Adipose tissue (tissue), 3 donors: Measurements from ENCODE around the gene M1AP. TPM values are rescaled to one million over a fixed set of nuclear protein-coding genes. Genes with fewer than 3 reads are reported as not detected.
"Not testable (repeated sequence)": the region's sequence is repeated elsewhere in the genome, so short reads cannot be mapped to it uniquely, and the experiment has no call there.

Source experiments
- H3K27ac ChIP-seq: one replicate; pipeline ENCODE4 v1.5.1; 2013; ENCODE audit warnings: low read depth, low read length
- WGBS, 3 donors: extraction: QIAGEN DNeasy Blood & Tissue Kit; methylation state at CpG; one replicate each; pipeline ENCODE4 v1.1.7; 2013; 5-methylcytosine and 5-hydroxymethylcytosine counted together
- polyA plus RNA-seq, 3 donors: library from polyadenylated mRNA; stranded (reverse); fragments of 200-250 nt; gene quantifications; one replicate each; pipeline ENCODE4 v1.2.3, GENCODE V29; 2013
- donor health status: healthy with polysubstance abuse.
- donor health status: Bipolar disorder and iron deficiency.
- donor health status: healthy.

Gene M1AP
- polyA plus RNA-seq, 3 donors: 0.34 to 0.70 (median 0.48) TPM

DNA sequence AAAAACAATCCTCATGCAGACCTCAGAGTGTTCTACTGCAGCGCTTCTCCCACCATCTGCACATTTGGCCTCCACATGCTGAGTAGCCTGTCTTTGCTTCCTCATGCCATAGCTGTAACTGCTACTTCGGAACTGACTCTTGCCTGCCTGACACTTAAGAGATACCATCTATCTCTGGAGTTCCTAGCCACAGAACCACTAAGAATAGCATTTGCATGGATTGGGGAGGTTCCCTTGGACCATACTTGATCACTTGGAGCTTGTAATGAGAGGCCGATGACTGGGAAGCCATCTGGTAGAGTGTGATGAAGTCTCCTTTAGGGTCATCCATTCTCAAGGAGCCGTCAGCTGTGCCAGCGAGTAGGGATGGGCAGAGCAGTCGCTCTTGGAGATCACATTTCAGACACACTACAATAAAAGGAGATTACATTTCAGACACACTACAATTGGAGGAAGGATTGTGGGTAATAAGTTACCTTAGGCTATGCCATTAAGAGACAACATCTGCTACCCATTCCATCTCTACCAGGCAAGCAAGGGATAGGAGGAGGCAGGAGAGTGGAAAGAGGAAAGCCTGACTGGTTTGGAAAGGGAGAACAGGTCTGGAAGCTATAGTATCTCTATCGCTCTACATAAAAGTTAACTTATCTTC lies 71.8 kb downstream of the M1AP start:
- WGBS, 3 donors: 74 to 80% (median 78%) methylated on average over 7 of the region's 7 CpGs
- H3K27ac ChIP-seq: no peak overlapping the region

DNA sequence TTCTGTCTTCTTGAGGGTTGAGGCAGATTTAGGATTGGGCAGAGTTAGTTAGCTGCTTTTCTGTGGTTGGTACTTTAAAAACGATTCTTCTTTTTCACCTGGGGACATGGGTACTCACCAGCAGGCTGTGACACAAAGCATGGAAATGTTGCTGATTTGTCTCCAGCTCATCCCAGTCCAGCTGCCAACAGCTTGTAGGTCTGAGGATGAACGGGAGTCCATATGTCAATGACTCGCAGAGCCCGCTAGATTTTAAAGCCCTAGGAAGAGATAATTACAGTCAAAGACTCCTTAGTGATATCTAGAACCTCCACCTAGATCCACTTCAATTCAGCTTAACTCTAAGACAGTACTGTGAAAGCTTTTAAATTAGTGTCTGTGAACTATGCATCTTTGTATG lies 72.8 kb downstream of the M1AP start:
- no peak overlapping the region for H3K27ac ChIP-seq
- WGBS, 3 donors: 81 to 94% (median 92%) methylated on average over 4 of the region's 4 CpGs

GRCh38 chr2:74573747-74574562 lies 74.2 kb downstream of the M1AP start:
- no peak overlapping the region for H3K27ac ChIP-seq
- whole genome bisulfite sequencing, 3 donors: 26 to 60% (median 39%) methylated on average over 7 of the region's 7 CpGs

GRCh38 chr2:74572178-74572925 lies 75.8 kb downstream of the M1AP start:
- WGBS, 3 donors: 53 to 88% (median 82%) methylated on average over 3 of the region's 3 CpGs
- H3K27ac ChIP-seq: no peak overlapping the region

DNA sequence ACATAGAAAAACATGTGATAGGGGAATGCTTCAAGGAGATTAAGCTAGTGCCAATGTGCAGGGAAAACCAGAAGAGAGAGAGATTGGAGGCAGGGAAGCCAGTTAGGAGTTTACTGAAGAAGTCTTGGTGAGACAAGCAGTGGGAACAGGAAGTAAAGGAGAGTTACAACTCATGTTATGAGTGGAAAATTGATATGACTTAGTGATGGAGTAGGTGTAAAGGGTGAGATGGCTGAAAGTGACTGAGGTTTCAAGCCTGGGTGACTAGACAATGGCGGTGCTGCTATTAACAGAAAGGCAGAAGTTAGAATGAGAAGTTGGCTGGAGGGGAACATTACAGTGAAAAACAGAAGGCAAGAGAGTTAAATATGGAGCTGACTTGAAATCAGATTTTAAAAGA lies 77.1 kb downstream of the M1AP start:
- no peak overlapping the region for H3K27ac ChIP-seq
- 56 to 91% (median 73%) methylated on average over 1 of the region's 1 CpG for WGBS, 3 donors

DNA sequence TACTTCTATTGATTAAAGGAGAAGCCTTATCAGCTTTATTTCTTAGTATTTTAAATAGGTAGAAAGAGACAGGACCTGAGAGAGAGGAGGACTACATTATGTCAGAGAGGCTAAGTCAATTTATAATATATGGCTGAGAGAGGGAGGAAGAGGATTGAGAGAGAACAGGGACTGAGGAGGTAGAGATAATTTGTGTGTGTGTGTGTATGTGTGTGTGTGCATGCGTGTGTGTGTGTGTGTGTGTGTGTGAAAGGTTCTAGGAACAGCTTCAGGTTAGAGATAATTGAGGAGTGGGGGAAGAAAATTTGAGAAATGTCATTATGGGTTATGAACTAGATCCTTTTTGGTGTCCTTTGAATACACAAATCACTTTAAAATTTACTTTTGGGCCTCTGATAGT lies 78.4 kb downstream of the M1AP start:
- H3K27ac ChIP-seq: no peak overlapping the region
- 83 to 92% (median 91%) methylated on average over 1 of the region's 1 CpG for WGBS, 3 donors

DNA sequence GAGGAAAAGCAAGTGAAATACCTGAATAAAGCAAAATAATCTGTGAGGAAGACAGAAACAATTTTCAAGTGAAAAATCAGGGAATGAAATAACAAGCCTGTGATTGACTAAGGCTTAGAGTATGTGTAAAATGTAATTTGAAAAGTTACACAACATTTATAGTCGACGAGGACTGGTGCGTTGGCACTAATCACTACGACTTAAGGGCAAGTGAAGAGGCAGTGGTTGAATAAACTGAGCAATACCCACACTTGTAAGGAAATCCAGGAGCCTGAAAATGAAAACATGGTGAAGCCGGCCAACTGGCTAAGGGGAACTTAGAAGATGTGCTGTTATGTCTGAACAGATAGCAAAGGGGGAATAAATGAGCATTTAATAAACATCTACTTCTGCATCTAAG lies 80.2 kb downstream of the M1AP start:
- 45 to 80% (median 51%) methylated on average over 5 of the region's 5 CpGs for WGBS, 3 donors
- no peak overlapping the region for H3K27ac ChIP-seq

DNA sequence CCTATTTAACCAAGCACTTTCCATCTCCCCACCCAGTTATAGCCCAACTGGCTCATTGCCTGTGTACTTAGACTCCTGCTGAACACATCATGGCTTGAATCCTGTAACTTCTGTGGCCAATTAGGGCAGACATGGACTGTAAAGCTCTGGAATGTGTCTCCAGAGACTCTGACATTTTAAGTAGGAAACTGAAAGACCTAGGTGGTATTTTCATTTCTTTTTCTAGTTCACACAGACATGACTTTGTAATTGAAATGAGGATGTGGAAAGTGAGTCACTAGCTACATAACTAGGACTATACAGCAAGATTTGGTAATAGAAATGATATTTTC lies 81.4 kb downstream of the M1AP start:
- H3K27ac ChIP-seq: no peak overlapping the region

GRCh38 chr2:74566076-74566753 lies 81.9 kb downstream of the M1AP start:
- H3K27ac ChIP-seq: no peak overlapping the region
- 69 to 76% (median 73%) methylated on average over 7 of the region's 7 CpGs for WGBS, 3 donors

- no peak overlapping the region for H3K27ac ChIP-seq
- WGBS, 3 donors: 68 to 85% (median 71%) methylated on average over 5 of the region's 5 CpGs
Measured at GRCh38 chr2:74564222-74564621, 83.9 kb downstream of the M1AP start.

DNA sequence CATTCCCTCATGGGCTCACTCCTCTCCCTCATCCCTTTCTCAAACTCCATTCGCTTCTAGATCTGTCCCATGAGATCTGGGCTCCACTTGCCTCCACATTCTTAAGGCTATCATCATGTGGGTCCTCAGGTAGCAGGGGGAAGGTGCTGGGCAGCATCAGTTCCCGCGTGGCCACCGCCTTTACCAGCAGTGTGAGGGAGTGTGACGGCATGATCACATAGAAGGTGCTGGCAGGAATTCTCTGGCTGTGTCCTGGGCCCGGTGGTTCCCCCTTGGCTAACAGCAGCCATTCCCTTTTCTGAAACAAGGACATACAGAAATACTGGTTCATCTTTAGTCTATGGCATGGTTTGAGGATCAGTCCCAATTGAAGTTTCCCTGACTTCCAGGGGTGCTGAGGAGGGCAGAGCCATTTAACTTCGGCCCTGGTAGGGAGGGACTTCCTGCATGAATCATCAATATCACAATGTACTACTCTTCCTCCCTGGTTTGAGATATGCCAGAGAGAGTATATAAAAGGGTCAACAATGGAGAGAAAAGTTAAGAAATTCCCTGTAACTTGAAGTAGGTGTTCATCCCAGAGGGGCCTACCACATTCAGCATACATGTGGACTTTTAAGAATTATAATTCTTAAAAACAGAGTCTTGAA lies 85.9 kb downstream of the M1AP start:
- WGBS, 3 donors: 77 to 80% (median 80%) methylated on average over 7 of the region's 7 CpGs
- no peak overlapping the region for H3K27ac ChIP-seq

DNA sequence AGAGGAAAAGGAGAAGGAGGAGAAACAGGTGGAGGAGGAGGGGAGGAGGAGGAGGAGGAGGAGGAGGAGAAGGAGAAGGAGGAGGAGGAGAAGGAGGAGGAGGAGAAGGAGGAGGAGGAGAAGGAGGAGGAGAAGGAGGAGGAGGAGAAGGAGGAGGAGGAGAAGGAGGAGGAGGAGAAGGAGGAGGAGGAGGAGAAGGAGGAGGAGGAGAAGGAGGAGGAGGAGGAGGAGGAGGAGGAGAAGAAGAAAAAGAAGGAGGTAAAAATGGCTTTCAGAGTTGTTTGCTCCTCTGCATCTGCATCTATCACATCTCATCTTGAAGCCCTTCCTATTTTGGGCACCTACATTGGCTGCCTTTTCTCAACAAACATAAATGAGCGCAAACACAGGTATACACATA lies 87.1 kb downstream of the M1AP start:
- not testable (repeated sequence) for H3K27ac ChIP-seq
- 95 to 100% (median 100%) methylated on average over 1 of the region's 1 CpG for WGBS, 3 donors

- no peak overlapping the region for H3K27ac ChIP-seq
- 56 to 66% (median 56%) methylated on average over 6 of the region's 6 CpGs for WGBS, 3 donors
Measured at GRCh38 chr2:74560591-74560990, 87.5 kb downstream of the M1AP start.

DNA sequence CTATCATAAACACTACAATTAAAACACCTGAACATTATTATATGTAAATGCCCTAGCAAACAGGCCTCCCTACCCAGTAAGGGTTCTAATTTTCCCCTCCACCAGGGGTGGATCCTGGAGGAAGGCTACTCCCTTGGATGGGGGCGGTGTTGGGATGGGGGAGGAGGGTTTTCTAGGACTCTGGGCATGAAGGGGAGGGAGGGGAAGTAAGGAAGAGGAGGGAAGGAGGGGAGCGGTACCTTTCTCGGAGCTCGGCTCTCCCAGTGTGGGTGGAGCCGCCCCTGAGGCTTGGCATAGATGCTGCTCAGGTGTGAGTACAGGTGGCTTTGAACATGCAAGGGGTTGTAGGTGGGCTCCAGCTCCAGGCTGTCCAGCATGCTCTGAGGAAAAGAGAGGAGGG lies 88.2 kb downstream of the M1AP start:
- H3K27ac ChIP-seq: no peak overlapping the region
- 47 to 51% (median 49%) methylated on average over 5 of the region's 5 CpGs for WGBS, 3 donors

DNA sequence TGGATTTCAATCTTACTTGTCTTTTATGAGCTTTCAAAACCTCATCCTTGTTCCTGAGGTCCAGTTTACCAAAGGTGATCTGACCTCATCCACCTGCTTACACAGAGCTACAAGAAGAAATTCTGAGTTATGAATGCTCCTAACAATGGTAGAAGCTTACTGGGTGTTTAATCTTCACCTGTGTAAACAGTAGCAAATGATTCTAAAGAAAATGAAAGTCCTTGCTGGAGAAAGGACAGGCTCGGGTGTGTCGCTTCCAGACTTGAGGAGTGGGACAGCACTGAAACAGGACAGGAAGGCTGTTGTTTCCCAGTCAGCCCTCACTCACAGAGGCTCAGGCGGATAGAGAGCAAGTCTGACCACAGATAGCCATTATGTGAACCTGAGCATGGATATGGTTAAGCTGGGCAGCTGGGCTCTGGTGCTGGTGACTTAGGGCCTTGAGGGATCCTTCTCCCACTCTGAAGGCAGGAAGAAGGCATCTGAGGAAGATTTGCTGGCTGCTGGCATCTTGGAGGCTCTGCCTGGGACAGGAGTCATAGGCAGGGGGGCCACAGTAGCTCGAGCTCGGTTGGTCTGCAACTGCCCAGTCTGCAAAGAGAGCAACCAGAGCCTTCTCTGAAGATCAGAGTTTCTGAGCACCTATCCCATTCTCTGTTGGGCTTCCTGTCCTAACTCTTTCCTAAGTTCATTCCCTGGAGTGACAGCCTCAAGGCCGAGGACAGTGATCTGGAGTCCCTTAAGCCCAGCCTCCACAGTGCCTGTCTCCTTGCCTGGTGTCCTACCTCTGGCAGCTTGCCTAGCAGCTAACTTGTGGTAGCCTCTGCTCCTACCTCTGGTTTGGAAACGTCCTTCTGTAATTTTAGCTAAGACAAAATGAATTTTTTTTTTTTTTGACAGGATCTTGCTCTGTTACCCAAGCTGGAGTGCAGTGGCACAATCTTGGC lies 89.6 kb downstream of the M1AP start:
- no peak overlapping the region for H3K27ac ChIP-seq
- WGBS, 3 donors: 54 to 65% (median 61%) methylated on average over 7 of the region's 7 CpGs

- H3K27ac ChIP-seq: no peak overlapping the region
- 87 to 97% (median 91%) methylated on average over 6 of the region's 6 CpGs for WGBS, 3 donors
Measured at GRCh38 chr2:74556831-74557370, 91.2 kb downstream of the M1AP start.

DNA sequence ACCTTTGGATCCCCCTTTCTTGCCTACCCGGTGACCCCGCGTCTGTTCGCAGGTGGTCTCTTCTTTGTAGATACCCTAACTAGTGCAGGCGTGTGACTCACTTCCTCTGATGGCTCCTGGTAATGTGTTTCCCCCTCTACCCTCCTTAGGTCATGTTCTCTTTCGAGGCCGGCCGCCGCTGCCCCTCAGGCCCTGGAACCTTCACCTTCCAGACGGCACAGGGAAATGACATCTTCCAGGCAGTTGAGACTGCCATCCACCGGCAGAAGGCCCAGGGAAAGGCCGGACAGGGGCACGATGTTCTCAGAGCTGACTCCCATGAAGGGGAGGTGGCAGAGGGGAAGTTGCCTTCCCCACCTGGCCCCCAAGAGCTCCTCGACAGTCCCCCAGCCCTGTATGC lies 92.0 kb downstream of the M1AP start:
- 72 to 87% (median 74%) methylated on average over 11 to 14 of the region's 14 CpGs for WGBS, 3 donors
- H3K27ac ChIP-seq: no peak overlapping the region
